Endothelial cell (in vitro differentiated cells): ENCODE data around the gene SEMA4D. TPM values are rescaled to one million over a fixed set of nuclear protein-coding genes. Genes with fewer than 3 reads are reported as not detected.

ENCODE experiments used
- DNase-seq: peaks from one replicate; pipeline ENCODE4 v3.0.0; 2021; ENCODE audit warnings: low spot score
- H3K27ac Mint-ChIP-seq: one replicate; pipeline ENCODE4 v1.8.0; 2021; ENCODE audit warnings: mixed read lengths, inconsistent platforms; ENCODE audit not compliant: unreplicated experiment
- H3K27me3 Mint-ChIP-seq: one replicate; pipeline ENCODE4 v1.8.0; 2021; ENCODE audit warnings: mild to moderate bottlenecking, moderate library complexity, mixed read lengths, inconsistent platforms; ENCODE audit not compliant: unreplicated experiment
- H3K36me3 Mint-ChIP-seq: one replicate; pipeline ENCODE4 v1.8.0; 2021; ENCODE audit warnings: mild to moderate bottlenecking, low read depth, mixed read lengths, inconsistent platforms; ENCODE audit not compliant: unreplicated experiment
- H3K4me1 Mint-ChIP-seq: one replicate; pipeline ENCODE4 v1.8.0; 2021; ENCODE audit warnings: mild to moderate bottlenecking, mixed read lengths, inconsistent platforms; ENCODE audit not compliant: unreplicated experiment
- H3K4me3 Mint-ChIP-seq: one replicate; pipeline ENCODE4 v1.8.0; 2021; ENCODE audit warnings: mild to moderate bottlenecking, mixed read lengths, inconsistent platforms; ENCODE audit not compliant: unreplicated experiment
- H3K9me3 Mint-ChIP-seq: one replicate; pipeline ENCODE4 v1.8.0; 2021; ENCODE audit warnings: mixed read lengths, inconsistent platforms; ENCODE audit not compliant: unreplicated experiment
- CTCF ChIP-seq: fragments of 200-600 bp; sonication (generic); IDR thresholded peaks from one replicate; pipeline ENCODE4 v1.5.0; 2021; ENCODE audit warnings: antibody characterized with exemption; ENCODE audit not compliant: unreplicated experiment
- total RNA-seq: library from RNA; stranded (reverse); fragmentation: NEBNext Ultra II Directional; extraction: Animal tissue kit (Norgen Biotek cat#: 25700); gene quantifications from one replicate; pipeline ENCODE4 v1.2.1, GENCODE V29; 2021; ENCODE audit not compliant: unreplicated experiment

Gene SEMA4D
- total RNA-seq, 1 donor from 2014 or later: 14.8 TPM

GRCh38 chr9:89440046-89440445 is 57.9 kb downstream of the SEMA4D start:
- Mint-ChIP-seq H3K27ac (no peak overlapping the region), H3K4me1 (peaks cover 13% of the 10 kb centered on the region)
- TF ChIP-seq CTCF: no peak

DNA sequence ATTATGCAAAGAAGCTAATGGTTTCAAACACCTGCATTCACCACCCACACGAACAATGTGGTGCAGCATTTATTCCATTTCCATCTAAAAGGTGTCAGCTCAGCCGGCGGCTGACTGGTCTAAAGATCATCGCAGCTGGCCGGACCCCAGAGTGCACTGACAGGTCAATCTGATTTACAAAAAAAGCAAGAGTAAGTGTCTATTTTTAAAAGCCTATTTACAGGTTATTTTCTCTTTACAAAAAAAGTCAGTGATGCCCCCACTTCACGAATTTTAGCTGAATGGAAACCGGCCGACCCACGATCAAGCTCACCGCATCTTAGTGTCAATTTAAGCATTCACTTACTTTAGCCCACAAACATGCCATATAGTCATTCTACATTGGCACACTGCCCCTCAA is 58.3 kb downstream of the SEMA4D start:
- TF ChIP-seq CTCF: no peak

More at GRCh38 chr9:89440046-89440445, 57.9 kb downstream of the SEMA4D start:
- Mint-ChIP-seq H3K9me3 (no peaks in the 10 kb centered on the region), H3K27me3 (peaks cover 1% of the 10 kb centered on the region), H3K36me3 (no peaks in the 10 kb centered on the region), H3K4me3 (no peak overlapping the region)
- no peak for DNase-seq

DNA sequence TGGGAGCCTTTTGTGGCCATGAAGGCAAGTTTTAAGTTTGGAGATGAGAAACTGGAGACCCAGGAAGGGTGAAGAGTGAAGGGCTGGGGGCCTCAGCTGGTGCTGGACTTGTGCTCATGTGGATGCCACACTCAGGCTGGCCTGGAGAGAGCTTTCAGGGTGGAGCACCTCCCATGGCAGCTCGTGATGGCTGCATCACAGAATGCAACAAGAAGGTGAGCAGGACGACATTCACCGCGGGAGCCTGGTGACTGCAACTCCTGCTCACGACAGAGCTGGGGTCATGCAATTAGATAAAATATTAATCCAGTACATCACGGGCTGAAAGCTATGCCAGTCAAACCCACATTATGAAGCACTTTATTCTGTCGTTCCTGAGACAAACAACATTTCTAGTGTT is 59.7 kb downstream of the SEMA4D start:
- no peaks in the 10 kb centered on the region for H3K36me3 Mint-ChIP-seq
- no peak overlapping the region for H3K27ac Mint-ChIP-seq
- peaks cover 13% of the 10 kb centered on the region for H3K4me1 Mint-ChIP-seq
- TF ChIP-seq CTCF: no peak
- no peak overlapping the region for H3K4me3 Mint-ChIP-seq
- peaks cover 1% of the 10 kb centered on the region for H3K27me3 Mint-ChIP-seq
- no peak for DNase-seq
- no peaks in the 10 kb centered on the region for H3K9me3 Mint-ChIP-seq

More for the DNA sequence above, 58.3 kb downstream of the SEMA4D start:
- Mint-ChIP-seq H3K4me3 (no peak overlapping the region), H3K36me3 (no peaks in the 10 kb centered on the region), H3K27ac (no peak overlapping the region), H3K9me3 (no peaks in the 10 kb centered on the region), H3K4me1 (peaks cover 13% of the 10 kb centered on the region), H3K27me3 (peaks cover 1% of the 10 kb centered on the region)
- no peak for DNase-seq

GRCh38 chr9:89437772-89438171 is 60.1 kb downstream of the SEMA4D start:
- Mint-ChIP-seq H3K4me1 (peaks cover 13% of the 10 kb centered on the region), H3K27ac (no peak overlapping the region), H3K27me3 (peaks cover 1% of the 10 kb centered on the region), H3K4me3 (no peak overlapping the region), H3K9me3 (no peaks in the 10 kb centered on the region), H3K36me3 (no peaks in the 10 kb centered on the region)
- DNase-seq: no peak
- TF ChIP-seq CTCF: no peak

GRCh38 chr9:89436963-89437625 is 60.8 kb downstream of the SEMA4D start:
- H3K4me1 Mint-ChIP-seq: peaks cover 13% of the 10 kb centered on the region
- H3K27ac Mint-ChIP-seq: no peak overlapping the region
- no peak for DNase-seq

More at GRCh38 chr9:89436963-89437625, 60.8 kb downstream of the SEMA4D start:
- no peak for TF ChIP-seq CTCF
- no peaks in the 10 kb centered on the region for H3K9me3 Mint-ChIP-seq
- no peak overlapping the region for H3K4me3 Mint-ChIP-seq
- H3K36me3 Mint-ChIP-seq: no peaks in the 10 kb centered on the region
- peaks cover 1% of the 10 kb centered on the region for H3K27me3 Mint-ChIP-seq
